Central memory CD8-positive, alpha-beta T cell (primary cell): ENCODE measurements around the gene ATP11A.

Experiments used
- ATAC-seq: fragments of 150-1000 bp; cut with Tn5 transposase; replicated peaks from 2 replicates; pipeline ENCODE4 v1.10.0; 2022; ENCODE audit warnings: mild to moderate bottlenecking, moderate FRiP score, moderate number of reproducible peaks; ENCODE audit not compliant: poor library complexity, severe bottlenecking; ENCODE audit errors: extremely low read depth
- DNase-seq, 2 donors: peaks; one replicate each; pipeline ENCODE4 v3.0.0; 2021; ENCODE audit warnings: low spot score in 2 of 2
- H3K27ac Mint-ChIP-seq: one replicate; pipeline ENCODE4 v1.8.0; 2022; ENCODE audit warnings: low read depth, mild to moderate bottlenecking, moderate library complexity, mixed read lengths
- H3K27me3 Mint-ChIP-seq: one replicate; pipeline ENCODE4 v1.8.0; 2022; ENCODE audit warnings: mixed read lengths
- H3K36me3 Mint-ChIP-seq: one replicate; pipeline ENCODE4 v1.8.0; 2022; ENCODE audit warnings: mild to moderate bottlenecking, moderate library complexity, mixed read lengths; ENCODE audit not compliant: insufficient read depth
- H3K4me1 Mint-ChIP-seq: one replicate; pipeline ENCODE4 v1.8.0; 2022; ENCODE audit warnings: mixed read lengths
- H3K4me3 Mint-ChIP-seq: one replicate; pipeline ENCODE4 v1.8.0; 2022; ENCODE audit warnings: mild to moderate bottlenecking, moderate library complexity, mixed read lengths
- H3K9me3 Mint-ChIP-seq: one replicate; pipeline ENCODE4 v1.8.0; 2022; ENCODE audit warnings: mixed read lengths

ATP11A gene

DNA sequence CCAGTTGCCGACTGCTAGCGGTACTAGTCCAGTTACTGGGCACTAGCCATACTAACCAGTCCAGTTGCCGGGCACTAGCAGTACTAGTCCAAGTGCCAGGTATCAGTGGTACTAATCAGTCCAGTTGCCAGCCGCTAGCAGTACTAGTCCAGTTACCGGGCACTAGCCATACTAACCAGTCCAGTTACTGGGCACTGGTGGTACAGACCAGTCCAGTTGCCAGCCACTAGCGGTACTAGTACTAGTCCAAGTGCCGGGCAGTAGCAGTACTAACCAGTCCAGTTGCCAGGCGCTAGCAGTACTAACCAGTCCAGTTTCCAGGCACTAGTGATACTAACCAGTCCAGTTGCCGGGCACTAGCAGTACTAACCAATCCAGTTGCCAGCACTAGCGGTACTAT, 155.0 kb downstream of the ATP11A start:
- ATAC-seq (no peak), DNase-seq (no peak)
- peaks cover 7% of the 10 kb centered on the region for H3K36me3 Mint-ChIP-seq
- H3K9me3 Mint-ChIP-seq, result no peaks in the 10 kb centered on the region
- no peak overlapping the region for H3K4me3 Mint-ChIP-seq
- no peaks in the 10 kb centered on the region for H3K4me1 Mint-ChIP-seq
- no peaks in the 10 kb centered on the region for H3K27me3 Mint-ChIP-seq
- no peak overlapping the region for H3K27ac Mint-ChIP-seq

DNA sequence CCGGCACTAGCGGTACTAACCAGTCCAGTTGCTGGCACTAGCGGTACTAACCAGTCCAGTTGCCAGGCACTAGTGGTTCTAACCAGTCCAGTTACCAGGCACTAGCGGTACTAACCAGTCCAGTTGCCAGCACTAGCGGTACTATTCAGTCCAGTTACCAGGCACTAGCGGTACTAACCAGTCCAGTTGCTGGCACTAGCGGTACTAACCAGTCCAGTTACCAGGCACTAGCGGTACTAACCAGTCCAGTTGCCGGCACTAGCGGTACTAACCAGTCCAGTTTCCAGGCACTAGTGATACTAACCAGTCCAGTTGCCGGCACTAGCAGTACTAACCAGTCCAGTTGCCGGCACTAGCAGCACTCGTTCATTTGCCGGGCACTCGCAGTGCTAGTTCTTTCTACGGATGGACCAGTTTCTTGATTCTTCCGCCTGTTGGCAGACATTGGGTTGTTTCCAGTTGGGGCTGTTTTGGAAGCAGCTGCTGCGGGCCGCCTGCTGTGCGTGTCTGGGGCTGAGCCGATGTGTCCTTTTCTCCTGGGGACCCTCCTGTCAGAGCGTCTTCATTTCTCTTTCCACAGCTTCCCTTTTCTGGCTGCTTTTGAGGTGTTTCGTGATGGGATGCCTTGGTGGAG, 155.8 kb downstream of the ATP11A start:
- H3K4me3 Mint-ChIP-seq, result no peak overlapping the region
- ATAC-seq (no peak), DNase-seq (no peak)
- no peaks in the 10 kb centered on the region for H3K27me3 Mint-ChIP-seq
- H3K27ac Mint-ChIP-seq, result no peak overlapping the region
- H3K9me3 Mint-ChIP-seq, result no peaks in the 10 kb centered on the region
- no peaks in the 10 kb centered on the region for H3K4me1 Mint-ChIP-seq
- peaks cover 7% of the 10 kb centered on the region for H3K36me3 Mint-ChIP-seq

DNA sequence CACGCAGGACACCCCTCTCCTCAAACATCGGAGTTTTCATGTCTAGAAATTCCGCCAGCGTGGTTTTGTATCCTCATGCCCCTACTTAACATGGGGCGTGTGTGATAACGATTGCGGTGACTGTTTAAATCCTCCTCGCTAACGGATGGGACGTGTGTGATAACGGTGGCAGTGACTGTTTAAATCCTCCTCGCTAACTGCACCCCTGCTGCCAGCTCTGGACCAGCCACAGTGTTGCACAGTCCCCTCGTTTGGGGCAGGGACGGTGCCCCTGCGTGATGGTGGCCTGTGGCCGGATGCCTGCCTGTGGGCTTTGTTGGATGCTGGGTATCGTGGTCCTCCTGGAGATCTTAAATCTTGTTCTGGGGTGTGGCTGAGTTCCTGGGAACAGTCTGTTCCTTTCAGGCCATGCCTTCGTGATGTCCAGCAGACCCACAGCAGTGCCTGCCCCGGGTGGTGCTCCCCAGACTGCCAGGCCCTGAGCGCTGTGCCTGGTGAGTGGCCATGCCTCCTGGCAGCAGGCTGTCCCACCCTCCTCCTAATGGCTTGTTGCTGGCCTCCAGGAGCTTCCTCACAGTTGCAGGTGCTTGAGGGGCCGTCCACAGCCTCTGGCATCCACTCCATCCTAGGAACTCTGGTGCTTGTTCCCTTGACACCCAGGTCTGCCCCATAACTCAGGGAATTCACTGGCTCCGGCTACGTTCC, 156.7 kb downstream of the ATP11A start:
- H3K27ac Mint-ChIP-seq, result no peak overlapping the region
- ATAC-seq (no peak), DNase-seq (no peak)
- H3K4me3 Mint-ChIP-seq, result no peak overlapping the region
- H3K9me3 Mint-ChIP-seq, result no peaks in the 10 kb centered on the region
- H3K4me1 Mint-ChIP-seq, result no peaks in the 10 kb centered on the region
- no peaks in the 10 kb centered on the region for H3K27me3 Mint-ChIP-seq
- H3K36me3 Mint-ChIP-seq, result peaks cover 9% of the 10 kb centered on the region

DNA sequence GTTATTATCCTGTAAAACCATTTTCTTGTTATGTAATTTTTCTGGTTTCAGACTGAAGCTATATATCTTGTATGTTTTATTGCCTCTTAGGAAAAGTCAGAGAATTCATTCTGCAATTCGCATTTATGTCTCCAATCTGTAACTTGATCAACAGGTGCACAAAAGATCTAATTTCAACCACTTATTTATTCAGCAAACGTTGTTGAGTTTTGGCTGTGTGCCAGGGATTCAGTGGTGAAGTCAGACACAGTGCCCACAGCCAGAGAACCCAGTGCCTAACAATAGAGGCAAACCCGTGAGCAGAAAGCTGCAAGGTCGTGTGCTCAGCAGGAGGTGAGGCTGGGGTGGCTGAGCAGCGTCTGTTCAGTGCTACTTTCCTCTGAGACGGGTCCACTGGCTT, 159.7 kb downstream of the ATP11A start:
- H3K4me3 Mint-ChIP-seq, result no peak overlapping the region
- ATAC-seq, result no peak
- no peaks in the 10 kb centered on the region for H3K9me3 Mint-ChIP-seq
- no peaks in the 10 kb centered on the region for H3K4me1 Mint-ChIP-seq
- no peaks in the 10 kb centered on the region for H3K27me3 Mint-ChIP-seq
- no peak for DNase-seq
- peaks cover 11% of the 10 kb centered on the region for H3K36me3 Mint-ChIP-seq
- H3K27ac Mint-ChIP-seq, result no peak overlapping the region

DNA sequence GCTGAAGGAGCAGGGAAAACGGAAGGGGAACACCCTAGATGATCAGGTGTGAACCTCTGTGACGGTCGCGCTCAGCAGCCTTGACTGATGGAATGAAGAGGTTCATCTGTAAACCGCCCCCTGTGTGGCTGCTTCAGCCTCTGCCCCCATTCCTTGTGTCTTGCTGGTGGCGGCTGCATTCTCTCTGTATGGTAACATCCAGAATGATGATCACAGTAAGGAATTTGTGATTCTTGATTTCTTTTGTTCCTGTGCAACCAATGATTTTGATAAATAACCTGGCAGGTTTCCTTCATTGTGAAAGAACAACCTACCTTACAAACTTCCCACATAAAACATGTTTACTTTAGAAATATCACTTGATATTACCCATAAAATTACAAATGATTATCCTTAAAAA, 160.4 kb downstream of the ATP11A start:
- ATAC-seq (no peak), DNase-seq (no peak)
- Mint-ChIP-seq H3K27me3 (no peaks in the 10 kb centered on the region), H3K27ac (no peak overlapping the region), H3K9me3 (no peaks in the 10 kb centered on the region), H3K36me3 (peaks cover 17% of the 10 kb centered on the region), H3K4me1 (no peaks in the 10 kb centered on the region), H3K4me3 (no peak overlapping the region)

DNA sequence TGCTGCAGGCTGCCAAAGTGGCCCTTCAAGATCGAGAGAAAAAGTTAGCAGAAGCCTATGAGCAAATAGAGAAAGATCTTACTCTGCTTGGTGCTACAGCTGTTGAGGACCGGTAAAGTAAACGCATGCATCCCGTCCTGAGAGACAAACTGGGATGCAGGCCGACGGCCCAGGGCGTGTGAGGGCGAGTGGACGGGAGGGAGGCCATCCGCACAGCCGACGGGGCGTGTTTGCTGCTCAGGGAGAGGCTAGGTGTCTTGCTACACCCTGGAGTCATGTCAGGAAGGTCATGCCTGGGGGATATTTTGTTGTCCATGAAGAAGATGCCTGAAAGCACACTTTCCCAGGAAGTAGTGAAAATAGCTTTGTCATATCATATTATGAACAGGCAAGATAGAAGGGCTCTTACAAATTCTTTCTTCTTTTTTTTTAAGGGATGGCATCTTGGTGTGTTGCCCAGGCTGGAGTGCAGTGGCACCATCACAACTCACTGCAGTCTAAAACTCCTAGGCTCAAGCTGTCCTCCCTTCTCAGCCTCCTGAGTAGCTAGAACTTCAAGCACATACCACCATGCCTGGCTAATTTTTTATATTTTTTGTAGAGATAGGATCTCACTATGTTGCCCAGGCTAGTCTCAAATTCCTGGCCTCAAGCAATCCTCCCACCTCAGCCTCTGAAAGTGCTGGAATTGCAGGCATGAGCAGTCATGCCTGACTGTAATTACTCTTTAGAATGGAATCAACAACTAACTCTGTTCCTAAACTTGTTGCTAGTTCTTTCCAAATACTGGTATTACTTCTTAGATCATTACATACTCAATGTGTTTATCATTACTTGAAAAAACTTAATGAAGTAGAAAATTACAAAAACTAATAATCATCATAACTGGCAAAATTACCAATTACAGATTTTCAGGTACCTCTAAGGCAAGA, 161.5 kb downstream of the ATP11A start:
- Mint-ChIP-seq H3K9me3 (no peaks in the 10 kb centered on the region), H3K27me3 (no peaks in the 10 kb centered on the region), H3K4me3 (no peak overlapping the region), H3K4me1 (no peaks in the 10 kb centered on the region), H3K36me3 (peaks cover 18% of the 10 kb centered on the region), H3K27ac (no peak overlapping the region)
- ATAC-seq, result no peak
- DNase-seq, result no peak

DNA sequence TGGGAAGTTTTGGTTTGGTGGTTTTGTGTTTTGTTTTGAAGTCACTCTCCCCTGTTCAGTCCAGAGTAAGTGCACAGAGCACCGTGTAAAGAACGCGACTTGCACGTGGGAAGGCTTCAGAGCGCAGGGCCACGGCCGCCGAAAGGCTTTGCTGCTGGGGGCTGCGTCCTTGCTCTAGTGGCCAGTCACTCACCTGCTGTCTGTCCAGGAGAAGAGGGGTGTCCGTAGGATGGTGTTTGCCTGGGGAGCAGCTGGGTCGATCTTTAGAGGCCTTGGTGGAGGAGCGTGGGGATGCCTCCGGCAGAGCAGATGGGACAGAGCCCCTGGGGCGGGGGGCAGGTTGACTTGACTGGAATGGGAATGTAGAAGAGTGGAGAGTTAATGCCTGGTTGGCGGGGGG, 162.6 kb downstream of the ATP11A start:
- DNase-seq, result no peak
- no peaks in the 10 kb centered on the region for H3K4me1 Mint-ChIP-seq
- peaks cover 20% of the 10 kb centered on the region for H3K36me3 Mint-ChIP-seq
- no peaks in the 10 kb centered on the region for H3K9me3 Mint-ChIP-seq
- ATAC-seq, result no peak
- H3K4me3 Mint-ChIP-seq, result no peak overlapping the region
- H3K27ac Mint-ChIP-seq, result no peak overlapping the region
- H3K27me3 Mint-ChIP-seq, result no peaks in the 10 kb centered on the region

DNA sequence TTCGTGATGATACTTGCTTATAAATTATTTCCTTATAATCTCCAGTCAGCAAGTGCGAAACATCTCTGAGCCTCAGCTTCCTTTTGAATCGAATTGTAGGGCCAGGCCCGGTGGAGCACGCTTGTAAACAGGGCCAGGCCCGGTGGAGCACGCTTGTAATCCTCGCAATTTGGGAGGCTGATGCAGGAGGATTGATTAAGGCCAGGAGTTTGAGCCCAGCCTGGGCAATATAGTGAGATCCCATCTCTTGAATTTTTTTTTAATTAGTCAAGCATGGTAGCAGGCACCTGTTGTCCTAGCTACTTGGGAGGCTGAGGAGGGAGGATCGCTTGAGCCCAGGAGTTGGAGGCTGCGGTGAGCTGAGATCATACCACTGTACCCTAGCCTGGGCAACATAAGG, 163.0 kb downstream of the ATP11A start:
- peaks cover 23% of the 10 kb centered on the region for H3K36me3 Mint-ChIP-seq
- no peaks in the 10 kb centered on the region for H3K4me1 Mint-ChIP-seq
- no peaks in the 10 kb centered on the region for H3K9me3 Mint-ChIP-seq
- DNase-seq (no peak), ATAC-seq (no peak)
- no peak overlapping the region for H3K27ac Mint-ChIP-seq
- H3K4me3 Mint-ChIP-seq, result no peak overlapping the region
- H3K27me3 Mint-ChIP-seq, result no peaks in the 10 kb centered on the region

DNA sequence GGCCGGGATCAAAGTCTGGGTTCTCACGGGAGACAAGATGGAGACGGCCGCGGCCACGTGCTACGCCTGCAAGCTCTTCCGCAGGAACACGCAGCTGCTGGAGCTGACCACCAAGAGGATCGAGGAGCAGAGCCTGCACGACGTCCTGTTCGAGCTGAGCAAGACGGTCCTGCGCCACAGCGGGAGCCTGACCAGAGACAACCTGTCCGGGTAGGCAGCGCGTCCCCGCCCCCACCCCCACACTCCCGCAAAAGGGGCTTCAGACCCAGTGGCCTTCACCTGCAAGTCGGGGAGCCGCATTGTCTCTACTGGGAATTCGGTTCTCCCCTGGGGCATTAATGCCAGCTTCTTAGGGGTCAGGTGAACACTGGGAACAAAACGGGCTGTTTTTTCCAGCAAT, 164.5 kb downstream of the ATP11A start:
- DNase-seq, result no peak
- Mint-ChIP-seq H3K9me3 (no peaks in the 10 kb centered on the region), H3K4me3 (no peak overlapping the region), H3K36me3 (peaks cover 25% of the 10 kb centered on the region), H3K27me3 (no peaks in the 10 kb centered on the region), H3K27ac (no peak overlapping the region), H3K4me1 (no peaks in the 10 kb centered on the region)
- no peak for ATAC-seq

DNA sequence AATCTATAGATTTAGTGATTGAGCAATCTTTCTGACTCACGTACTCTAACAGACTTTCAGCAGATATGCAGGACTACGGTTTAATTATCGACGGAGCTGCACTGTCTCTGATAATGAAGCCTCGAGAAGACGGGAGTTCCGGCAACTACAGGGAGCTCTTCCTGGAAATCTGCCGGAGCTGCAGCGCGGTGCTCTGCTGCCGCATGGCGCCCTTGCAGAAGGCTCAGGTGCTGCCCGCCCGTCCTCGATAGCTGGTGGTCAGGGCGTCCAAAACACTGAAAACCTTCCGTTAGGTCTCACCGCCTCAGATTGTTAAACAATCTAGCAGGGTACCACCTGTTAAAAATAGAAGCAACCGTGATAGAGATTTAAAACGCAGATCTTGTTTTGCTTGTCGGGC, 166.0 kb downstream of the ATP11A start:
- peaks cover 26% of the 10 kb centered on the region for H3K36me3 Mint-ChIP-seq
- H3K27me3 Mint-ChIP-seq, result no peaks in the 10 kb centered on the region
- H3K27ac Mint-ChIP-seq, result no peak overlapping the region

DNA sequence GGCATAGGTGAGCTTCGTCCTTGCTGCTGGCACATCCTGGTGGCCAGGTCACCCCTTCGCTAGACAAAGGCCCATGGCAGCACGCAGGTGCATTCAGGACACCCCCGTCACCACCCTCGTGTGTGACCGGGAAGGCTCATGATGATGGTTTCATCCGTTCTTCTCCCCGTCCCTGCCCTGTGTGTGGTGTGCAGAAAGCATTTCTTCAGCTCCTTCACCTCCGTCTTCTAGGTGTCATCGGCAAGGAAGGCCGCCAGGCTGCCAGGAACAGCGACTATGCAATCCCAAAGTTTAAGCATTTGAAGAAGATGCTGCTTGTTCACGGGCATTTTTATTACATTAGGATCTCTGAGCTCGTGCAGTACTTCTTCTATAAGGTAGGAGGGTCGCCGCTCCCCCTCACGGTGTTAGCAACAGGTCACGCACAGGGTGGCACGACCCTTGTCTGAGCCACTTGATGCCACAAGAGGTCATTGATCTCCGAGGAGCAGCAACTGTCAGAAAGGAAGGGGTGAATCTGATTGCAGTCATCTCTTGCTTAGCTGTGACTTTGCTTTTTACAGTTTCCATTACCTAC, 168.2 kb downstream of the ATP11A start:
- DNase-seq, result no peak
- H3K9me3 Mint-ChIP-seq, result no peaks in the 10 kb centered on the region
- peaks cover 22% of the 10 kb centered on the region for H3K36me3 Mint-ChIP-seq
- no peak overlapping the region for H3K4me3 Mint-ChIP-seq
- ATAC-seq, result no peak
- H3K4me1 Mint-ChIP-seq, result no peaks in the 10 kb centered on the region
- no peaks in the 10 kb centered on the region for H3K27me3 Mint-ChIP-seq
- H3K27ac Mint-ChIP-seq, result no peak overlapping the region

More for the DNA sequence above, 166.0 kb downstream of the ATP11A start:
- Mint-ChIP-seq H3K4me3 (no peak overlapping the region), H3K9me3 (no peaks in the 10 kb centered on the region), H3K4me1 (no peaks in the 10 kb centered on the region)
- no peak for DNase-seq
- ATAC-seq, result no peak

DNA sequence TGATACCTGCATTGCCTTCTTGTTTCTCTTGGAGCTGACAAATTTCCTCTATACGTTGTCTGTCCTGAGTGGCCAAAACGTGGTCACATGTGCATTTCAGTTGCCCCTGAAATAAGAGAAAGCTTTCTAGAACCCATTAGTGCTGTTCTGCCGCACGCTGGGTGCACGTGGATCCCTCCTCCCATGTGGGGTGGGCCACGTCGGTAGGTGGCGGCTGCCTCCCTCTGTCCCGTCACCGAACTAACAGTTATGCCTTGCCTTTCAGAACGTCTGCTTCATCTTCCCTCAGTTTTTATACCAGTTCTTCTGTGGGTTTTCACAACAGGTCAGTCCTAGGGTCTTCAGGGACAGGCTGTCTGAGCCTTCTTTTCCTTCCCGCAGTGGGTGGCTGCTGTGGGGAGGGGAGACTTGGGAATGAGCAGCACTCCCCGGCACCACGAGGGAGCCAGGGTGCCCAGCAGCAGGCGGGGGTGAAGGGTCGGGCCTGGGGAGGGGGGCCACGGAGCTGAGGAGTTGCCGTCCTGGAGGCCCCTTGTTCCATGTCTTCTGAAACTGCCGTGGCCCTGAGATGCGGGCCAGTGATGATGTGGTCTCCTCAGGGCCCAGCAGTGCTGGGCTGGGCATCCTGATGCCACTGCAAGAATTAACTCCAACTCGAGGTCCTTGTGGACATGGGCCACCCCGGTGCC, 169.4 kb downstream of the ATP11A start:
- DNase-seq, result no peak
- Mint-ChIP-seq H3K4me3 (no peak overlapping the region), H3K36me3 (peaks cover 22% of the 10 kb centered on the region), H3K4me1 (no peaks in the 10 kb centered on the region), H3K27ac (no peak overlapping the region), H3K9me3 (no peaks in the 10 kb centered on the region), H3K27me3 (no peaks in the 10 kb centered on the region)
- no peak for ATAC-seq
